Measurements from ENCODE around the gene NMNAT2.
A peak's percentile ranks its signal among the peaks of the same experiment; 100 is the strongest.

NMNAT2 gene

DNA sequence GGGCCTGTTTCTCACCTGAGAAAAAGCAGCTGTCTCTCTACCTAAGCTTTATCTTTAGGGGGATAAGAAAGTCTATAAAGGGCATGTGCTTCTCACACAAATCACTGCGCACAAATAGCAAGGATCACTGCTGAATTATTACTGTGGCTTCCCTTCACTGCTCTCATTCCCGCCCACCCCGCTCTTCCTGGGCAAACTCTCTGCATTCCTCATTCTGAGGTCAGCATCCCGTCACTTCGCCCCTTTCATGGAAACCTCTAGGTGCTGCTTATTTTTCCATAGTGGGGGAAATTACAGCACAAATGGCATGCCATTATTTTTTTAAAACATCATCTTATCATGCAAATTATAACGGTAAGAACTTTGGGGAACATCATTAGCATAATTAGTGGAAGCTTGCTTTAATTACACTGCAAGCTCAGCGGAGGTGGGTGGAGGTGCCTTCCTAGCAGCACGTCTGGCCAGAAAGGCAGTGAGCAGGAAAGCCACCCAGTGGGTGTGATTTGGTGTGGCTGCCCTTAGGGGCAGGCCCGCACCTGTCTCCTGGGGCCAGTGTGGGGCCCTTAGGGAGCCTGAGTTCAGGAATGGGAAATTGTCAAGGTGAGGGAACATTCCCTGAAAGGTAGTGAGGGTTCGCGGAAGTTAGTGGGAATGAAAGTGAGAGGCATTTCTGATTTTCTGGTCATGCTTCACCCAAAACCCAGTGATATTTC is 126.2 kb downstream of the NMNAT2 start:
- TF ChIP-seq, protein P1, sequence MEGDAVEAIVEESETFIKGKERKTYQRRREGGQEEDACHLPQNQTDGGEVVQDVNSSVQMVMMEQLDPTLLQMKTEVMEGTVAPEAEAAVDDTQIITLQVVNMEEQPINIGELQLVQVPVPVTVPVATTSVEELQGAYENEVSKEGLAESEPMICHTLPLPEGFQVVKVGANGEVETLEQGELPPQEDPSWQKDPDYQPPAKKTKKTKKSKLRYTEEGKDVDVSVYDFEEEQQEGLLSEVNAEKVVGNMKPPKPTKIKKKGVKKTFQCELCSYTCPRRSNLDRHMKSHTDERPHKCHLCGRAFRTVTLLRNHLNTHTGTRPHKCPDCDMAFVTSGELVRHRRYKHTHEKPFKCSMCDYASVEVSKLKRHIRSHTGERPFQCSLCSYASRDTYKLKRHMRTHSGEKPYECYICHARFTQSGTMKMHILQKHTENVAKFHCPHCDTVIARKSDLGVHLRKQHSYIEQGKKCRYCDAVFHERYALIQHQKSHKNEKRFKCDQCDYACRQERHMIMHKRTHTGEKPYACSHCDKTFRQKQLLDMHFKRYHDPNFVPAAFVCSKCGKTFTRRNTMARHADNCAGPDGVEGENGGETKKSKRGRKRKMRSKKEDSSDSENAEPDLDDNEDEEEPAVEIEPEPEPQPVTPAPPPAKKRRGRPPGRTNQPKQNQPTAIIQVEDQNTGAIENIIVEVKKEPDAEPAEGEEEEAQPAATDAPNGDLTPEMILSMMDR (IDR thresholded peaks at IDR 0.05; ENCODE audit: low read length, missing control alignments): no peak
- no peak overlapping the region for H3K4me3 ChIP-seq (replicated peaks; ENCODE audit: low read depth, low read length)
- DNase-seq (ENCODE audit: low read depth): peak; percentile 78

DNA sequence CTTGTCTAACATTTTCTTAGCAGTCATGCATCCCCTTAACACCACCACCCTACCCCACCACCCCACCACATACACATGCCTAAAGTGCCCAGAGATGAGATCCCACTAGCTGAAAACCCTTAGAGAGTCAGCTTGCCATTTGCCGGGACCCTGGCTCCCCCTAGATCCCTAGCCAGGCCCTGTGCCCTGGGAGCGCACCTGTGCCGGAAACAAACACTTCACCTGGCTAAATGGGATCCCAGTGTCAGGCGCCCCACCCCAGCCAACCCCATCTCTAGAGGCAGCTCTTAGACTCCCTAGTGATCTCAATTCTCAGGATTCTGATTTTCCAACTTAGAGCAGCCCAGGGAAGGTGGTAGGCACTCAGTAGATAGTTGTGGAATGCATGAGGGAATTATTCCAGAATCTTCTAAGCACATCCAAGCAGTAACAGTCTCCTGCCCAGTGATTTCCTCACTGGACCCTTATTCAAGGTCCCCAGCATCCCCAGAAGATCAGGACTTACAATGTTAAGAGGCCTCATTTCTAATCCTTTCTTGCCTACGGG is 126.9 kb downstream of the NMNAT2 start:
- H3K4me3 ChIP-seq (replicated peaks; ENCODE audit: low read depth, low read length): no peak overlapping the region
- no peak for DNase-seq (ENCODE audit: low read depth)
- TF ChIP-seq, protein P1 (IDR thresholded peaks at IDR 0.05; ENCODE audit: low read length, missing control alignments): no peak

DNA sequence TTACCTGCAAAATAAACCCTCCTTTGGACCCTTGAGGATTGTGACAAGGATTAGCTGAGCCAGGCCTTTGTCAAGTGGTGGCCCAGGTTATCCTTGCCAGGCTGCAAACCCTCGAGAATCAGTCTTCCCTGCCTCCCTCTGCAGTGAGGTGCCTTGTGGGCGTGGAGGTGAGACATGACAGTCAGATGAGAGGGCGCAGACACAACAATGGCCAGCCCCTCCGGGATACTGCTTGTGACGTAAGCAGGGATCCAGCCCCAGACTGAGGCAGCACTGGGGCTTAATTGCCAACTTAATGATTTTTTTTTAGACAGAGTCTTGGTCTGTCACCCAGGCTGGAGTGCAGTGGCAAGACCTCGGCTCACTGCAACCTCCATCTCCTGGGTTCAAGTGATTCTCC is 127.6 kb downstream of the NMNAT2 start:
- no peak overlapping the region for H3K4me3 ChIP-seq (replicated peaks; ENCODE audit: low read depth, low read length)
- TF ChIP-seq, protein P1 (IDR thresholded peaks at IDR 0.05; ENCODE audit: low read length, missing control alignments): no peak
- DNase-seq (ENCODE audit: low read depth): no peak

DNA sequence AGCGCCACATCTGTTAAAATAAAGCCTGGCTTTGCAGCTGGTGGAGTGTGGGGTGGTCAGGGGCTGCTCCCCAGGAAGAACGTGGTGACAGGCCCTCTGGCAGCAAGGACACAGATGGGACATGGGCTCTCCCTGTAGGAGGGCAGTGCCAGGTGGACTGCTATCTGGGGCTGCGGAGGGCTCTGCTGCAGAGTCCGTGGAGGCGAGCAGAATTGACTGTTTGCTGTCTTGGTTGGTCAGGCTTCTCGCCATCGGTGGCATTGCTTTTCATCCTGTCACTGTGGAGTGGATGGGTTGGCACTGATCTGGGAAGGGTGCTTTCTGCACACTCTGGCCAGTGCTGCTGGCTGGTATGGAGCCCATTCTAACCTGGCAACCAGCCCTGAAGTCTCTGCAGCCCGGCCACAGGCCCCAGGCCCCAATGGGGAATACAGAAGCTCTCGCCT is 129.1 kb downstream of the NMNAT2 start:
- no peak overlapping the region for H3K4me3 ChIP-seq (replicated peaks; ENCODE audit: low read depth, low read length)
- no peak for DNase-seq (ENCODE audit: low read depth)
- TF ChIP-seq, protein P1 (IDR thresholded peaks at IDR 0.05; ENCODE audit: low read length, missing control alignments): no peak

DNA sequence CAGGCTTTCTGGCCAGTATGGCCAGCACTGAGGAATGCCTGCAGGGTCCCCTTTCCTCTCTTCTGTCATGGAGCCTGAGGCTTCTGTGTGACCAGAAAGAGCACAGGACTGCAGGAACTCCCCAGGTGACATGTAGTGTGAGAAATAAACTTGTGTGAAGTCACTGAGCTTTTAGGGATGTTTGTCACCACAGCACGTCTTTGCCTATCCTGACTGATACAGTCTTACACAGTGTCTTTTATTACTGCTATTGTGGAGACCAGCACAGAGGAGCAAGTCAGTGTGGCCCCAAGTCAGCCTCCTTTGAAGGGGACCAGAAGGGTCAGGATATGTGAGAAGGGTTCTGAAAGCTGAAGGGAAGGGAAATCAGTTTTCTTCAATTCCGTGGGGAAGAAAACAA is 129.6 kb downstream of the NMNAT2 start:
- TF ChIP-seq, protein P1 (IDR thresholded peaks at IDR 0.05; ENCODE audit: low read length, missing control alignments): no peak

DNA sequence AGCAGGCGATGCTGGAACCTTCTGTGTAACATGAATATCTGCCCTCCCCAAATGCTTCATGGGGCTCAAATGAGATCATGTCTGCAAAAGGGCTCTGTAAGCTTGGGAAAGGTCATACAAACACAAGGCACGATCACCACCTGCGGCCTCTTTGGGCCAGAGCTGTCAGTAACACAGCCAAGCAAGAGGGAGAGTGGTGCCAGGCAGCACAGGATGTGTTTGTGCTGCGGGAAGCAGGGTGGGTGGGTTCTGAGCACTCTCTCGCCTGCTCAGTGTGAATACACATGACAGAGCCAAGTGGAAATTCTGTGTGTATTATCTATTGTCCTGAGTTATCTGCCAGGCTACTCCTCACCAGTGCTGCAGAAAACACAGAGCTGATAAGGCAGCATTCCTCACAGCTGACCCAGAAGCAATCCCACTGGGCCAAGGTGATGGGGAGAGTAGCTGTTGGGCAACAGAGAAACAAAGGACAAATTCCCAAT is 130.9 kb downstream of the NMNAT2 start:
- DNase-seq (ENCODE audit: low read depth): peak; percentile 92
- no peak overlapping the region for H3K4me3 ChIP-seq (replicated peaks; ENCODE audit: low read depth, low read length)
- TF ChIP-seq, protein P1 (IDR thresholded peaks at IDR 0.05; ENCODE audit: low read length, missing control alignments): no peak

More for the DNA sequence above, 129.6 kb downstream of the NMNAT2 start:
- no peak overlapping the region for H3K4me3 ChIP-seq (replicated peaks; ENCODE audit: low read depth, low read length)
- DNase-seq (ENCODE audit: low read depth): no peak

Data from fibroblast of pulmonary artery (primary cell).